Loucy (cell line): Measurements from ENCODE around the gene LINS1.

Source experiments
- H2AFZ ChIP-seq: fragments of 200-600 bp; sonication (generic); 2 replicates; pipeline ENCODE4 v1.6.0; 2016; ENCODE audit warnings: antibody characterized with exemption, mild to moderate bottlenecking, low read length, moderate library complexity
- H3F3A ChIP-seq: fragments of 200-600 bp; 2 replicates; pipeline ENCODE4 v1.6.0; 2016; ENCODE audit warnings: antibody characterized with exemption, low read depth, mild to moderate bottlenecking
- H3K27me3 ChIP-seq: fragments of 200-600 bp; sonication (generic); 2 replicates; pipeline ENCODE4 v1.6.1; 2014; ENCODE audit warnings: low read length, mild to moderate bottlenecking; ENCODE audit not compliant: insufficient read depth, poor library complexity, severe bottlenecking
- H3K36me3 ChIP-seq: fragments of 200-600 bp; sonication (generic); 2 replicates; pipeline ENCODE4 v1.6.1; 2016; ENCODE audit warnings: low read length; ENCODE audit not compliant: insufficient read depth
- H3K4me1 ChIP-seq: fragments of 200-600 bp; sonication (generic); 2 replicates; pipeline ENCODE4 v1.5.1; 2014; ENCODE audit warnings: low read length, mild to moderate bottlenecking; ENCODE audit not compliant: insufficient read depth, poor library complexity, severe bottlenecking
- H3K4me2 ChIP-seq: fragments of 200-600 bp; sonication (generic); 2 replicates; pipeline ENCODE4 v1.6.0; 2014; ENCODE audit warnings: antibody characterized with exemption, low read length, low read depth, mild to moderate bottlenecking; ENCODE audit not compliant: poor library complexity, severe bottlenecking
- H3K4me3 ChIP-seq: fragments of 200-600 bp; sonication (generic); 2 replicates; pipeline ENCODE4 v1.5.1; 2014; ENCODE audit warnings: low read length, mild to moderate bottlenecking, mixed read lengths; ENCODE audit not compliant: poor library complexity, severe bottlenecking
- H3K79me2 ChIP-seq: fragments of 200-600 bp; sonication (generic); 2 replicates; pipeline ENCODE4 v1.6.1; 2014; ENCODE audit warnings: low read length; ENCODE audit not compliant: insufficient read depth
- H3K9ac ChIP-seq: fragments of 200-600 bp; sonication (generic); 2 replicates; pipeline ENCODE4 v1.6.0; 2014; ENCODE audit warnings: mild to moderate bottlenecking, low read depth, low read length, moderate library complexity; ENCODE audit not compliant: poor library complexity, severe bottlenecking
- H3K9me2 ChIP-seq: fragments of 200-600 bp; sonication (generic); replicated peaks from 2 replicates; pipeline ENCODE4 v1.6.1; 2016; ENCODE audit warnings: low read depth, low read length, mixed read lengths
- H3K9me3 ChIP-seq: fragments of 200-600 bp; sonication (generic); 2 replicates; pipeline ENCODE4 v1.6.1; 2014; ENCODE audit warnings: mild to moderate bottlenecking, antibody characterized with exemption, low read length, low read depth; ENCODE audit not compliant: insufficient read depth
- H4K20me1 ChIP-seq: fragments of 200-600 bp; sonication (generic); 2 replicates; pipeline ENCODE4 v1.6.0; 2014; ENCODE audit warnings: antibody characterized with exemption, low read length, mild to moderate bottlenecking; ENCODE audit not compliant: insufficient read depth, poor library complexity, severe bottlenecking
- CTCF ChIP-seq: fragments of 200-600 bp; sonication (generic); conservative IDR thresholded peaks from 2 replicates; pipeline ENCODE4 v1.5.1; 2014; ENCODE audit warnings: mild to moderate bottlenecking, antibody characterized with exemption, low read length
- EZH2phosphoT487 ChIP-seq: fragments of 200-600 bp; IDR thresholded peaks from 2 replicates; pipeline ENCODE4 v1.6.1; 2018; ENCODE audit warnings: antibody characterized with exemption, mild to moderate bottlenecking, moderate library complexity, borderline replicate concordance

The LINS1 gene

GRCh38 chr15:100537331-100537730 lies 64.7 kb downstream of the LINS1 start:
- TF ChIP-seq EZH2phosphoT487 = no peak
- TF ChIP-seq CTCF = no peak
- H3K4me1 ChIP-seq = peaks cover 2% of the 10 kb centered on the region
- H3K36me3 ChIP-seq = no peaks in the 10 kb centered on the region
- no peak overlapping the region for H3K4me2 ChIP-seq
- no peak overlapping the region for H3K9ac ChIP-seq
- no peaks in the 10 kb centered on the region for H4K20me1 ChIP-seq
- H3K9me3 ChIP-seq = no peaks in the 10 kb centered on the region
- no peaks in the 10 kb centered on the region for H3K9me2 ChIP-seq
- no peaks in the 10 kb centered on the region for H3K79me2 ChIP-seq
- H3K4me3 ChIP-seq = no peak overlapping the region
- no peak overlapping the region for H2AFZ ChIP-seq
- H3K27me3 ChIP-seq = no peaks in the 10 kb centered on the region
- H3F3A ChIP-seq = no peaks in the 10 kb centered on the region

- Histone ChIP-seq H3K4me2 (no peak overlapping the region), H3K79me2 (no peaks in the 10 kb centered on the region), H3K27me3 (no peaks in the 10 kb centered on the region), H3K36me3 (no peaks in the 10 kb centered on the region), H2AFZ (no peak overlapping the region), H3F3A (no peaks in the 10 kb centered on the region), H4K20me1 (no peaks in the 10 kb centered on the region), H3K4me3 (no peak overlapping the region), H3K9me2 (no peaks in the 10 kb centered on the region), H3K9me3 (no peaks in the 10 kb centered on the region), H3K9ac (no peak overlapping the region), H3K4me1 (peaks cover 2% of the 10 kb centered on the region)
- no peak for TF ChIP-seq EZH2phosphoT487
- no peak for TF ChIP-seq CTCF
These were observed 65.3 kb downstream of the LINS1 start for GRCh38 chr15:100536733-100537132.

- H3K4me3 ChIP-seq = no peak overlapping the region
- no peaks in the 10 kb centered on the region for H3K79me2 ChIP-seq
- H3F3A ChIP-seq = no peaks in the 10 kb centered on the region
- TF ChIP-seq CTCF (no peak), EZH2phosphoT487 (no peak)
- H2AFZ ChIP-seq = no peak overlapping the region
- no peaks in the 10 kb centered on the region for H3K36me3 ChIP-seq
- H3K9me3 ChIP-seq = no peaks in the 10 kb centered on the region
- H4K20me1 ChIP-seq = no peaks in the 10 kb centered on the region
- H3K9ac ChIP-seq = no peak overlapping the region
- peaks cover 2% of the 10 kb centered on the region for H3K4me1 ChIP-seq
- H3K9me2 ChIP-seq = no peaks in the 10 kb centered on the region
- no peak overlapping the region for H3K4me2 ChIP-seq
- H3K27me3 ChIP-seq = no peaks in the 10 kb centered on the region
These were observed 68.1 kb downstream of the LINS1 start for GRCh38 chr15:100533886-100534285.
